GM21526 (cell line): ENCODE results near the gene MIPOL1.
"Not testable (repeated sequence)": the region's sequence is repeated elsewhere in the genome, so short reads cannot be mapped to it uniquely, and the experiment has no call there.

Source experiments
- ATAC-seq: cut with Tn5 transposase; IDR thresholded peaks from one replicate; pipeline ENCODE4 v1.9.1; 2021; ENCODE audit warnings: moderate library complexity; ENCODE audit not compliant: unreplicated experiment, low FRiP score

MIPOL1 gene

DNA sequence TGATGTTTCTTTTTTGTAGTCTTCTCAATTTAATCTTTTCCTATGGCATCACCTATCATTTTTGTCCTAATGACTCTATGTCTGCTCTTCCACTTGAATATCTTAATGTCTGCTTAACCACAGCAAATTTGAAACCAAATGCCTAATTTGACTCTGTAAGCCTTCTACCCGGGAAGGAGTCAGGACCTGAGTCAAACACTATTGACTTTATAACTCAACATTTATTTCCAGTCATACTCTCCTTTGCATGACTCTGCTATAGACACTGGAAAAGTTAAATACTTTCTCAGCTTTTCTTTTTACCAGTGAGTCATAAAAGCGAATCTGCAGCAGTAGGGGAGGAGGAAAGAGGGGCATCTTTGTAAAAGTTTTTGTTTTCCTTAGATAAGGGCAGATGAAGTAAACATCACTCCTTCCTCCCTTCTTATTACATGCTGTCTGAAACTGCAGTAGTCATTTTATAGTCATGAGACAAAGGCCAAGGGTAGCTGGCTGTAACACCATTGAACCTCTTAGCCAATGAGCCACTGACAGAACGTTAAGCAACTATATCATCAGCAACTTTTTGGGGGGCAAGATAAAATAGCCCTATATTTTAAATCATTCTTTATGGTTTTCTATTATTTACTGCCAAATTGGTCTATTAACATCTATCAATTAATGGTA, 179.3 kb downstream of the MIPOL1 start:
- no peak for ATAC-seq

DNA sequence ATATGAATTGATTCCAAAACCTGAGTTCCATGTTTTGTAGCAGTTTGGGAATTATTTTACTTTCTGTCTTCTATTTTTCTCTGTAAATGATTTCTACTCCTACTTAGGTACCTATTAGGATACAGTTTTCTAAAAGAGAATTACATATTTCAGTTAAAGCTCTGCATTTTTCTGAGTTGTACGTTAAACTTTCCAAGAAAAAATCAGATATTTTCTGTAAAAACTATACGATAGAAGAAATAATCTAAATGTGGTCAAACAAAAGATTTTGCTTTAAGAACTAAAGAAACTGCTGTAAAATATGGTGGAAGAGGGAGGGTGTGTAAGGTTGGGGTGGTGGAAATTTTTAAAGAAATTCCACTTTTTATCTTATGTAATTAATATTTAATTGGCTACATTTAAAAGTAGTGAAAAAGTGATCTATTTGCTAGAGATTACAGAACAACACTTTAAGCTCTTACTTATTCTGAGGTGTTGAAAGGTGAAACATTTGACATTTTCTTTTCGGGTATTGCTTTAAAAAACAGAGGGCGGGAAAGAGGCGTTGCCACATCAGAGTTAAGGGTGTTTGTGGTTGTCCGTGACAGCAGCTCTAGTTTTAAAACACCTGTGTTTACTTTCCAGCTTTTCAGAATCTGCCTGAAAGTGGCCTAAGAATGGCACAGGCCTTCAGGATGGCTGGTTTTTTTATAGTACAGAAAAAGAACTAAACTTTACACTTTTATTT, 187.3 kb downstream of the MIPOL1 start:
- no peak for ATAC-seq

DNA sequence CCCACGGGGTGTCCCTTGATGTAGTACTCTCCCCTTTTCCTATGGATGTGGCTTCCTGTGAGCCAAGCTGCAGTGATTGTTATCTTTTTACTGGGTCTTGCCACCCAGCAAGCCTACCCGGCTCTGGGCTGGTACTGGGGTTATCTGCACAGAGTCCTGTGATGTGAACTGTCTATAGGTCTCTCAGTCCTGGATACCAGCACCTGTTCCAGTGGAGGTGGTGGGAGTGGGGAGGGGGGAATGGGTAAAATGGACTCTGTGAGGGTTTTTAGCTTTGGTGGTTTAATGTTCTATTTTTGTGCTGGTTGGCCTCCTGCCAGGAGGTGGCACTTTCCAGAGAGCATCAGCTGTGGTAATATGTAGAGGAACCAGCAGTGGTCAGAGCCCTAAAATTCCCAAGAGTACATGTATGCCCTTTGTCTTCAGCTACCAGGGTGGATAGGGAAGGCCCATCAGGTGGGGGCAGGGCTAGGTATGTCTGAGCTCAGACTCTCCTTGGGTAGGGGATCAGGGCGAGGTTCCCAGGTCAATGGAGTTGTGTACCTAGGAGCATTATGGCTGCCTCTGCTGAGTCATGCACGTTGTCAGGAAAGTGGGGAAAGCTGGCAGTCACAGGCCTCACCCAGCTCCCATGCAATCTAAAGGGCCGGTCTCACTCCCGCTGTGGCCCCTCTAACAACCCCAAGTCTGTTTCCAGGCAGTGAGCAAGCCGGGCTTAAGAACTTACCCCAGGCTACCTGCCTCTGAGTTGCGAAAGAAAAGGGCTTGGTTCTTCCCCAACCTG, 199.6 kb downstream of the MIPOL1 start:
- not testable (repeated sequence) for ATAC-seq

DNA sequence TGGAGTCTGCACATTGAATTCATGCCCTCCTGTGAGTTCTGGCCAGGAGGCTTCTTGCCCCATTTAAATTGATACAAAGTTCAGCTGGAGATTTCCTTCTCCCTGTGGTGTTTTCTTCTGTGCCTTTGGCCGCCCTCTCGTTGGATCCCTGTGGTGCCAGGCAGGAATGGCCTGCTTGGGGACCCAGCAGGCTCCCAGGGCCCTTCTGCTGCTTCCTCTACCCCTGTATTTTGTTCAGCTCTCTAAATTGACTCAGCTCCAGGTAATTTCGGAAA, 200.1 kb downstream of the MIPOL1 start:
- no peak for ATAC-seq

DNA sequence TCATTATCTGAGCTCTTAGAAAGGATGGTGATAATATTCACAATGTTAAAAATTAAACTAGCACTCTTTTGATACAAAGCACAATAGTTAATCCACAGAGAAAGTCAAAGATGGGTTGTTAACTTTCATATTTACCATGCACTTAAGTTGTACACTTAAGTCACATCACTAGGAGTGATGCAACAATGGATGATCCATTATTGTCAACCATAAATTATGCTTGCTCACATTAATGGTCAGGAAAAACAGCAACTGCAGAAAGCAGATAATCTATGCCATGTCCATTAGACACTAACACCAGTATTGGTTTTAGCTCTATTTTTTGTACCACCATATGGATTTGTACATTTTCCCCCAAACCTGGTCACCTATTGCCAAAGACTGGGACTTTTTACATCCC, 201.8 kb downstream of the MIPOL1 start:
- no peak for ATAC-seq

DNA sequence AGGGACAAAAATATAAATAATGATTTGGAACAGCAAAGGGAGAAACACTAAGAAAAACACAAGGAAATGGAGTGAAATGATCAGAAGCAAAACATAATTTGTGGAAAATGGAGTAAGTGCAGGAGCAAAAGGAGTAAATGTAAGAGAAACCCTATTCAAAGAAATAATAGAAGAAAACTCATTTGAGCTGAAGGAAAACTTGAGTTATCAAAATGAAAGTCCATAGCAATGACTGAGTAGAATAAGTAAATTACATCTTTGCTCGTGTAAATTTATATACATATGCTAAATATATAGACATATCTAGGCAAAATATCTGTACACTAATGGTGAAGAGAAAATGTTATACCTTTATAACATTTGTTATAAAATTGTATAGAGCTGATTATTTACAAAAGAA, 203.4 kb downstream of the MIPOL1 start:
- ATAC-seq, result no peak

DNA sequence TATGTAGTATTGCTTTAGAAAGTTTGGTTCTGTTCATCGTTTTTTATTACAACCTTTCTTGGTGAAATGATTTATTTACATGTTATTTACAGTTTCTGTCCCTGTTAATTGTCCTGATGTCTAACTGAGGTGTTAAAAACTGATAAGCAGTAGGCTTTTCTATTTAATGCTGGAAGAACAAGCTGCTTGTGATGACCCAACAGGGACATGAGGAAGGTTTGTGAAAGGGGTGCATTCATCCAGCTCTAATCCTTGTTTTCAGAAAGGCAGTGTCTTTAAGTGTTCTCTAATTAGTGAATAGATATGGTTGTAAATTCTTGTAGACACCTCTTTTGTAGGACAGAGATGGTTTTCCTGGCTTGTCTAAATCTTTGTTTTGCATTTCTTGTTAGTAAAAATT, 205.9 kb downstream of the MIPOL1 start:
- ATAC-seq, result no peak

DNA sequence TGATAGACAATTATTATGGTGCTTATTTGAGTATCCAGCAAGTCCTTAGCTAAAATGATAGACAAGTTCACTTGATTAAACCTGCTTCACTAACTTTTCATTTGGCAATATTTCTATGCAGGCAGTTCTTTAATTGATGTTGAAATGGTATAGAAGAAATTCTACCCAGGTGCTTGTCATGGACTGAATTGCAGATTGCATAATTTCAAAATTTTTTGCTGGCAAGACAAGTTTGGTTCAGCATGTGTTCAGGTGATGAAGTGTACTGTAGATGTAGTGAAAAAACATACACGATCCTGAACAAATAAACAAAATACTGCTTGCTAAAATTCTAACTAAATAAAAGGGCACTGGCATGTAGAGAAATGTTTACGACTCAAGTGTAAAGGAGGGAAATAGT, 208.4 kb downstream of the MIPOL1 start:
- no peak for ATAC-seq

DNA sequence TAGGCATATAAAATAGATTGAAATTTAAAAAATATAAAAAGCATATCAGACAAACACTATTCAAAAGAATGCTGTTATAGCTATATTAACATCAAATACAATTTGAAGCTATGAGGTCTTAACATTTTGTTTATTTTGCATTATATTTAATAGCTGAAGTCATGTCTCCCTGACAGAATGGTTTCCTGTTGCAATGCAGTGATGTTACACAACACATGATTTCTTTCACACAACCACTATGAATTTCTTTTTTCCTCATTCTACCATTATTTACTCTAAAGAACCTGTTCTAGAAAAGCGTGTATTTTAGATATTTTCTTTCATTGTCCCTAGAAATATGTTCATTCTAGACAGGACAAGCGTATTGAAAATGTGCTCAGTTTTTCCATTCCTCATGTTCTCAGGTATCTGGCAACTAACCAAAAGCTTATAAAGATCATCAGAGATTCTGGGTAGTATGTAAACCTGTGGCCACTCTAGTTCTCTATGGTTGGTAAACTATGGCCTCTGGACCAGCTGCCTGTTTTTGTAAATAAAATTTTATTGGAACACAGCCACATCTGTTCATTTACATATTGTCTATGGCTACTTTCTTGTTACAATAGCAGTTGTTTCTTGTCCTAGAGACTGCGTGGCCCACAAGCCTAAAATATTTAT, 213.5 kb downstream of the MIPOL1 start:
- no peak for ATAC-seq

DNA sequence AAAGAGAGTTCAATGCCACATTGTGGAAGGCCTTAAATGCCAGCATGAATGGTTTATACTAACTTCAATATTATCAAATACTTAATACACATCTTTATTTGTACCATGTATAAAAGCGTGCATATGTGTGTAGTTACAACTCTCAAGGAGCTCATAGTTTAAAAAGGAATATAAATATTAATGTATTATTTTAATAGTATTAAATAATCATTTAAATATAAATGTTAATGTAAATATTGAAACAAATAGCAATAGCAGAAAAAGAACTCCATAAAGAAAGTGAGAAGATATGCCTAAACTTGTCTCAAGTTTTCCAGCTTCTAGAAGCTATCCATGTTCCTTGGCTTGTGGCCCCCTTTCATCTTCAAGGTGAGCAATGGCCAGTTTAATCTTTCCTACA, 215.3 kb downstream of the MIPOL1 start:
- no peak for ATAC-seq

DNA sequence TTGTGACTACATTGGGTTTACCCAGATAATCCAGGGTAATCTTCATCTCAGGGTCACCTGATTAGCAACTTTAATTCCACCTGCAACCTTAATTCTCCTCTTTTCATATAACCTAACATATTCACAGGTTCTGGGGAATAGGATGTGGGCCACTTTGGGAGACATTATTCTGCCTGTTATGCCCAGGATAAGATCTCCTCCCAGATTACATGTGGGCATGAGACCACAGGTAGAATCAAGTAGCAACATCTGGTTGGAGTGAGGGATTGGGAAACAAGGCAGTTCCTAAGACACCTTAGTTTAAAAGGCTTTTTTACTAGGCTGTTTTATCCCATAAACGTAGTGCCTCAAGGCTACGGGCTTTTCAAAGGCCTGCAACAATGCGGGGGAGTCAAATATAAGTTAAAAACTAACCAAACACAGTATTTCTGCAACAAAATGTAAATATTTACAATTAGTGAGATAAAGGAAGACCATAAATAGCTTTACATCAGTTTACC, 215.8 kb downstream of the MIPOL1 start:
- no peak for ATAC-seq

DNA sequence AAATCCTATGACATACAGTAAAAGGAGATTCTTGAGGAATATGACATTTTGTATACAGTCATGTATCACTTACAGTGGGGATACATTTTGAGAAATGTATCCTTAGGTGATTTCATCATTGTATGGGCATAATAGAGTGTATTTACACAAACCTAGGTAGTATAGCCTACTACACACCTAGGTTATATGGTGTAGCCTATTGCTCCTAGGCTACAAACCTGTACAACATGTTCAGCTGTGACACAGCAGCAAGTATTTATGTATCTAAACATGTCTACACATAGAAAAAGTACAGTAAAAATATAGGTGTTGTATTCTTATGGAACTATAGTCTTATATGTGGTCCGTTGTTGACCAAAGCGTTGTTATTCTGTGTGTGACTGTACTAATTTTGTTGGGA, 218.5 kb downstream of the MIPOL1 start:
- no peak for ATAC-seq

DNA sequence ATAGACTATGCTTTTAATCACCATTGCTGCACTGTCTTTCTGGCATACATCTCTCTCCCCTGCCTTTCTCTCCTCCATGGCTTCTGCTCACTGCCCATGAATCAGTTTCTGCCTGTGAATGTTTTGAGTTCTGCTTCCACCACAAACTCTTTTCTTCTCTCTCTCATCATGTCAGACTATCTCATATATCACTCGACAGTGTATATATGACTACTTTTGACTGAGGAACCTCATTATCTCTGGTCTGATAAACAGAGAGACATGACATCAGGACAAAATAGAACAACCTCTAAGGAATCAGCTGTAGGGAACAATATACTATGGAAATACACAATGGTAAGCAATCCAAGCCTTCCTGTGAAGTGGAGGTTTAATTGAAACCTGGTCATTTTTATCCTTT, 219.4 kb downstream of the MIPOL1 start:
- no peak for ATAC-seq

DNA sequence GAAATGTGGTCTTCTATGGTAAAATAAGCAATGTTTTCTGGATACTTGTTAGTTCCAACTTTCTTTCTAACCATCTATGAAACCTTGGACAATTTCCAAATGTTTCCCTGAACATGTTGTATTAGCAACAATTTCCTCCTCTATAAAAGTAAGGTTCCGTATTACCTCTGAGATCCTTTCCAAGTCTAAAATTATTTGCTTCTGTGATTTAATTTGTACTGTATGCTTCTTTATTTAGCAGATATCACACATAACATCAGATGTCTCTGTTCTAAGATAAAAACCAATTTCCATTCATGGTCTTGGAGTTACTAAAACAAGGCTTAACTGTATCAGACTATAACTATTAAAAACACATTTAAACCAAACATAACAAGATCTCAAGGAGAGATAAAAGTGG, 220.1 kb downstream of the MIPOL1 start:
- ATAC-seq, result no peak

DNA sequence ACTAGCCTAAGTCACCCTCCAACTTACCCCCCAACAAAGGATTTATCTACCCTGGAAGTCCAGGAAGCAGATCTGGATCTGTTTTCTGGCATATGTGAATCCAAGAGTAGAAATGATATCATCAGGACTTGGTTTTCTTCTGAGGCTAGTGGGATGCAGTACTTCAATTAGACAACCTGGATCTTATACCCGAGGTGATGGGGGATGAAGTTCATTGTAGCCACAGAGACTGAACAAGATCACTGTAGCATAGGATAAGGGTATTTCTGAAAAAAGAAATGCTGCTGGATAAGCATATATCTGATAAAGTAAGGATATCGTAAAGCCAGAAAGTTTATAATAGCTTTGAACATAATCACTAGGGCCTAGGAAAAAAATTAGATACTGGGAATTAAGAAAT, 222.9 kb downstream of the MIPOL1 start:
- ATAC-seq, result no peak

DNA sequence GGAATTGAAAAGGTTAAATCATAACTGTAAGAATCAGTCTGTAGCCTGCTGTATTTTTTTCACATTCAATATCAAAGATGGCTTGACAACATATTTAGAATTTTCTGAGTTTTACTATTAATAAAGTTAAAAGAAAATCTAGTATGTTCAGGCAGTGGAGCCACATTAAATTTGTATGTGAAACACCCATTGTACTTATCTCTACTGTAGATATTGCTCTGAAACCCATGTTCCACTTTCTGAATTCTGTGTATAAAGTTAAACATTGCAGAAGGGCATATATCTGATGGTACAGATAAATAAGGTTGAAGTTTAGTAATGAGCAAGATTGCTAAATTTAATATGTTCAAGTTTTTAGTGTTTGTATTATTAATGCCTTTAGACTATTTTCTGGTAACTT, 224.6 kb downstream of the MIPOL1 start:
- ATAC-seq, result no peak

DNA sequence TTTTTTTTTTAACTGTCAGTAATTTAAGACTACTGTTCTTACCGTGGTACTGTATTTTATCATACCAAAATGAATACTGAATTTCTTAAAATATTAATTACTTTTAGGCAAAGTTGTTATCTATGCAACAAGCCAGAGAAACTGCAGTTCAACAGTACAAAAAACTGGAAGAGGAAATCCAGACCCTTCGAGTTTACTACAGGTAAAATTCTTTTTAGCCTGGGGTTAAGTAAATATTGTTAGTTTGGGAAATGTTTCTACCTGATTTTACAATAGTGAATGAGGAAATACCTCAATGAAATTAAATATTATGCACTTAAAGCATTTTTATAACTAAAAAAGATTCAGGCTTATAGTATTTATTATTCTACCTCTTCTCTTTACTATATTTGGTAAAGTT, 225.0 kb downstream of the MIPOL1 start:
- ATAC-seq, result no peak

DNA sequence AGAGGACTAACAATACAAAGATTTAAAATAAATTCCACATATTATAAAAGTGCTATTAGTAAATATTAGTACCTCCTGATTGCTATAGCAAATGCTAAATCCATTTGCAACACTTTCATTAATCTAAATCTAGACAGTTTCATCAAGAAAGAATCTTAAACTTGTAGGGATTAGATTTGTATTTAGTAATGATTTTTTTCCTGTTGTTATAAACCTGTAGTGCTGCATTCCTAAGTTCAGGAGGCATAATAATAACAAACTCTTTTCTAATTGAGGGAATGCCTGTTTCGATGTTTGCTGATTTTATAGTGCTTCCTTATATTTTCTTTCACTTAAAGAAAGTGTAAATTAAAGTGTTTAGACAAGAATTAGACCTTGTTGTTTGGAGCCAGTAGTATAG, 231.2 kb downstream of the MIPOL1 start:
- no peak for ATAC-seq

DNA sequence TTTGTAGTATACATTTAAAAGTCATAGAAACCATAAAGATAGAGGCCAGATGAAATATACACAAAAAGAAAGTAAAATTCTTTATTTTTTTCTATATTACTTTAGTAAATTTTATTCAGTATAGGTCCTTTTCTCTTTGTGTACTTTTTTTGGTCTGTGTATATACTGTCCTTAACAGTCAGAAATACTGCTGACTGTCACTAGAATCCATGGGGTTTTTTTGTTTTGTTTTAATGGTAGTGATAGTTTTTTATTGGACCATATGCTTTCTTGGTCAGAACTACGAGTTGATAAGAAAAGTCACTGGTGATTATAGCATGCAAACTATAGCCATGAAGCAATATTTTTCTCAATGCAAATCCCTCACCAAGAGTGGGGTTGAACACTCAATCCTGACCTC, 231.9 kb downstream of the MIPOL1 start:
- ATAC-seq, result no peak

DNA sequence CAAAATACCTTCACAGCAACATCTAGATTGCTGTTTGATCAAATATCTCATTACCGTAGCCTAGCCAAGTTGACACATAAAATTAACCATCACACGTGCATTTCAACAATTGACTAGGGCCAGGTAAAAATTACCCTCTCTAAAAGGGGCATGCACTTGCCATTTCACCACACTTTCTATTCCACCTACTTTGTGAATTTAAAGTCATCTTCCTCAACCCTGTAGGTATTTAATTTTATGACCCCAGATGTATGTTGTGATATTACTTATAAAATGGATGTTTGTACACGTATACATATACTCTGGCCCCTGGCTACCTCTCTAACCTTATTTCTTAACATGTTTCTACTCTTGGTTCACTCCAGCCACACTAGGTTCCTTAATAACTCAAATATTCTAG, 237.1 kb downstream of the MIPOL1 start:
- ATAC-seq, result no peak

DNA sequence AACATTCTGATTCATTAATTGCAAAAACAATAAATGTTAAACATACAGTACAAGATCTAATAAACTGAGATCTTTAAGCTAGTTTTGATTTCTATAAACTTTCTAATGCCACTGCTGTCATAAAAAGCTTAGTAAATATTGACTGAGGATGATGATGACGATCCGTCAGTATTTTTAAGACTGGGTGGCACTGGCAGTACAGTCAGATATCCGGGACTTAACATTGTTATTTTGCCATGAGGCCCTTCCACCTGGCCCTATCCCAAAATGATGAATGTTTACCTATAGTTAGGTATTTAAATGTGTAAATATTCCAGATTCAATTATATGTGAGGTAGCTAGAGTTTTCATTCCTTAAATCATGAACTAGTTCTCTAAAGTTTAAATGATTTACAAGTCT, 238.8 kb downstream of the MIPOL1 start:
- no peak for ATAC-seq
